GM10248 (cell line): Measurements from ENCODE around the gene NR4A3.
"Not testable (repeated sequence)": the region's sequence is repeated elsewhere in the genome, so short reads cannot be mapped to it uniquely, and the experiment has no call there.

Source experiments
- CTCF ChIA-PET: fragments of 300-600 bp; sonication (Branson Sonifier 250); formaldehyde crosslinking; extraction: SDS; loops from one replicate; lab custom pipeline; 2021; ENCODE audit warnings: antibody characterized with exemption; lab: Yijun Ruan, JAX
- POLR2A ChIA-PET: fragments of 350-650 bp; sonication (Branson Sonifier 250); formaldehyde crosslinking; extraction: SDS; loops from one replicate; lab custom pipeline; 2020; ENCODE audit warnings: antibody characterized with exemption; lab: Yijun Ruan, JAX
- DNase-seq: peaks from one replicate; pipeline ENCODE4 v3.0.0; 2012; ENCODE audit errors: extremely low spot score
- TF ChIP-seq, protein P1 (sequence below): IDR thresholded peaks from 2 replicates; pipeline ENCODE4 v1.5.1; 2012; ENCODE audit warnings: mild to moderate bottlenecking, low read depth; ENCODE audit errors: extremely low read depth, missing control alignments, control extremely low read depth

Gene NR4A3

DNA sequence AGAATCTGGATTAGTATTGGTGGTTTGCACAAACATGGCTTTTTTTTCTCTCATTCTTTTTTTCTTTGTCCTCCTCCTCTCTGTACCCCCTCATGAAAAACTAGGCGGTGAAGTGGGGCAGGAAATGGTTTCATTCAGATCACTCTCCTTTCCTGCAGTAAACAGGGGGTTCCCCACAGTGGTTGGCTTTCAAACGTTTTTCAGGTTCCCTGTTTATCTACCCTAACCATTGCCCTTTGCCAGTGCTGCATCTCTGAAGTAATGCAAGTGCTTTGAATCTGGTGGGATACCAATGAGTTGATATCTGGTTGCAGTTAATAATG is 29.8 kb downstream of the NR4A3 start:
- POLR2A ChIA-PET = no interaction called here
- CTCF ChIA-PET = interaction anchor here (0.9 to 1.3 kb wide), 2 partner anchors 9 to 27 kb away, joined by 3 to 5 read pairs; no protein-coding TSS in a partner anchor
- TF ChIP-seq, protein P1, sequence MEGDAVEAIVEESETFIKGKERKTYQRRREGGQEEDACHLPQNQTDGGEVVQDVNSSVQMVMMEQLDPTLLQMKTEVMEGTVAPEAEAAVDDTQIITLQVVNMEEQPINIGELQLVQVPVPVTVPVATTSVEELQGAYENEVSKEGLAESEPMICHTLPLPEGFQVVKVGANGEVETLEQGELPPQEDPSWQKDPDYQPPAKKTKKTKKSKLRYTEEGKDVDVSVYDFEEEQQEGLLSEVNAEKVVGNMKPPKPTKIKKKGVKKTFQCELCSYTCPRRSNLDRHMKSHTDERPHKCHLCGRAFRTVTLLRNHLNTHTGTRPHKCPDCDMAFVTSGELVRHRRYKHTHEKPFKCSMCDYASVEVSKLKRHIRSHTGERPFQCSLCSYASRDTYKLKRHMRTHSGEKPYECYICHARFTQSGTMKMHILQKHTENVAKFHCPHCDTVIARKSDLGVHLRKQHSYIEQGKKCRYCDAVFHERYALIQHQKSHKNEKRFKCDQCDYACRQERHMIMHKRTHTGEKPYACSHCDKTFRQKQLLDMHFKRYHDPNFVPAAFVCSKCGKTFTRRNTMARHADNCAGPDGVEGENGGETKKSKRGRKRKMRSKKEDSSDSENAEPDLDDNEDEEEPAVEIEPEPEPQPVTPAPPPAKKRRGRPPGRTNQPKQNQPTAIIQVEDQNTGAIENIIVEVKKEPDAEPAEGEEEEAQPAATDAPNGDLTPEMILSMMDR = no peak
- peak; percentile 42 for DNase-seq

DNA sequence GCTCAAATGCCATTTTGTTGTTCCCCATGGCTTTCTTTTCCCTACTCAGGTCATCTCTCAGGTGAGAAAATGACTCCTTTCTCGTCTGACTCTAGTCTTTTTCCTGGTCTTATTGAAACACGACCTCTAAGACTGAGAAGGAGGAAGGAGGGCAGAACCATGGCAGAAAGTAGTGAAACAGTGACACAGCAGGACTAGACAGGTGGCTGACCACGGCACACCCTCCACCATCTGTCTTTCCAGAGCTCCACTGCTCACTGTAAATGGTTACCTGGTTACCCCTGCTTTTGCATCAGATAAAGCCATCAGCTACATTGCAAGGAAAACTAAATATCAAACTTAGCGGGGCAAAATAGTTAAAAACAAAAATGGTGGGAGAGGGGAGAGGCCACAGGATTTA is 30.9 kb downstream of the NR4A3 start:
- CTCF ChIA-PET = interaction anchor here (1.0 kb wide), 1 partner anchor 28 kb away, joined by 3 read pairs; no protein-coding TSS in a partner anchor
- POLR2A ChIA-PET = no interaction called here
- TF ChIP-seq, protein P1 = no peak
- no peak for DNase-seq

DNA sequence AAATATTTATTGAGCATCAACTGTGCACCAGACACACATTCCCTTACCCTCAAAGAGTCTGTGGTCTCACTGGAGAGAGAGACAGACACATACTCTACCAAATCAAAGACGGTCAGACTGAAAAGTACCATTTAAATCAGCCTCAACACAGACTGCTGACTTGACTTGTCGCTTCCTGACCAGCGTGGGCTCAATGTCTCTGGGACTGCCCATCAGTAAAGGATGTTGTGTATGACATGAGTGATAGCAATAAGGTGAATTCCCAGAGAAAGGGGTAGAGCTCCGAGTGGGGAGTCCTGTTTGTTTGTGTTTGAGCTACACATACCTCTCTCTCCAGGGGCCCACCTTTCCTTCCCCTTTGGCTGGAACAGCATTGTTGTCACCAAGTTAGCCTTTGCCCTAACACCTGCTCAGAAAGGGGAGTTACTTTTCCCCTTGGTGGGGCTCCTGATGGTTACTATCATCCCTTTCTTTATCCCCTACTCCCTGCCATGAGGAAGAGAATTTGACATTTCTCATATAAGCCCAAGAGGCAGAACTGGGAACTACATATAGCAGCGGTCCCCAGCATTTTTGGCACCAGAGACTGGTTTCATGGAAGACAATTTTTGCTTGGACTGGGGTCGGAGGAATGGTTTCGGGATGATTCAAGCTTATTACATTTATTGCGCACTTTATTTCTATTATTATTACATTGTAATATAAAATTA is 33.9 kb downstream of the NR4A3 start:
- no peak for DNase-seq
- ChIA-PET POLR2A (no interaction called here), CTCF (interaction anchor here (0.9 to 4.4 kb wide), 9 partner anchors 11 to 28 kb away, joined by 3 to 28 read pairs (median 4); no protein-coding TSS in a partner anchor)
- TF ChIP-seq, protein P1 = no peak

DNA sequence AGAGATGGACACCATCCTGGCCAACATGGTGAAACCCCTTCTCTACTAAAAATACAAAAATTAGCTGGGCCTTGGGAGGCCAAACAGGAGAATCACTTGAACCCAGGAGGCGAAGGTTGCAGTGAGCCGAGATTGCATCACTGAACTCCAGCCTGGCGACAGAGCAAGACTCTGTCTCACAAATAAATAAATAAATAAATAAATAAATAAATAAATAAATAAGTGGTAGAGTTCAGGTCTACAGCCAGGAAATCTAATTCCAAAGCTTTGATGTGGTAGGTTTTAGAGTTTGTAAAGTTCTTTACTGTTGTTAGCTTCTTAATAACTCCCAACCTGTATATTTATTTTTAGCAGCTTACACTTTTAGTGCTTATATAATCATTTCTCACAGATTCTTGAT is 35.9 kb downstream of the NR4A3 start:
- POLR2A ChIA-PET, DNase-seq: not testable (repeated sequence)
- CTCF ChIA-PET = interaction anchor here (0.9 to 4.4 kb wide), 4 partner anchors 12 to 33 kb away, joined by 3 to 28 read pairs (median 9); no protein-coding TSS in a partner anchor

DNA sequence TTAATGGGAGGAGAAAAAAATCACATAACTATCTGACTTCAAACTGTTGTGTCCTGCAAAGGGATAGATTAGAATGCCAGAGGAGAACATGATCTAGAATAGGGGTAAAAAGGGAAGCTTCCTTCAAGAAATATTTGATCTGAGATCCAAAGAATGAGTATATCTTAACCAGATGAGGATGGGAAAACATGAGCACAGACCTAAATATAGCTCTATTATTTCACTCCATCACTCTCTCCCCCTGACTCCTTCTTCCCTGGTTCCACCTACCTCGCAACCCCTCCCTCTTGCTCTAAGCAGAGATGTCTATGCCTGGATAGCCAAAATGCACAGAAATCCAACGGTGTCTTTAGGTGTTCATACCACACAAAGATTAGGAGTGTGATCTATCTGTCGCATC is 36.4 kb downstream of the NR4A3 start:
- DNase-seq = no peak
- CTCF ChIA-PET = interaction anchor here (0.9 to 4.4 kb wide), 4 partner anchors 12 to 33 kb away, joined by 3 to 28 read pairs (median 6); no protein-coding TSS in a partner anchor
- POLR2A ChIA-PET = no interaction called here
- TF ChIP-seq, protein P1 = no peak

DNA sequence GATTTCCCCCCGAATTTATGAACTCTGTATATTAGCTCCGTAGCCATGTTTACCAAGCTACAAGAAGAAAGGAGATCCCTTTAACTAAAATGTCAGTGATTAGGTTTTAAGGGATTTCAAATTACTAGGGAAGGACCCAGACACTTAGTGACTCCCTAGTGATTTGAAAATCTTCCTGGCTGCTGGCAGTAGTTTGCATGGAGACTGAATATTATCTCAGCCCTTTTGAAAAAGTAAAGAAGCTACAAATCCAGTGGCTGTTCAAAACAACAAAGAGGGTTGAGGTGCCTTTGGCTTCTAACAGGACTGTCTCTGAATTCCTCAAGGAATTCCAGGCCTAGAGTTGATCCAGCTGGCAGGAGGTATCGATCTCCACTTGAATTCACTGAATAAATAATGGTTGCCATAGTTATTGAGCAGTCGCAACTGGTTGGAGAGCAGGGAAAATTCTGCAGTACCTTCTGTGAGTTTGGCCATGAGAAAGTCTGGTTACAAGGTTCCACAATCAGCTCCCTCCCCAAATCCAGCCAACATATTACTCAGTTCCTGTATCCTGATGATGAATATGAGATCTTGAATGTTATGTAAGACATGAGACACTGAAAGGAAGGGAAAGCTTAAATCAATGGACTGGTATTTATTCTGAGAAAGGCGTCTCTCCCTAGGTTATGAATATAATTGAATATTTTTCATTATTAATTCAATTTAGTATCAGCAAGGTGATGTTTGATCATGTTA is 37.7 kb downstream of the NR4A3 start:
- ChIA-PET CTCF (interaction anchor here (1.3 to 4.4 kb wide), 4 partner anchors 15 to 30 kb away, joined by 3 to 28 read pairs (median 4); no protein-coding TSS in a partner anchor), POLR2A (interaction anchor here (0.6 kb wide), 1 partner anchor 1638 kb away, joined by 3 read pairs; no protein-coding TSS in a partner anchor)
- TF ChIP-seq, protein P1 = no peak
- no peak for DNase-seq
